HG02973 (cell line): ENCODE data around the gene TNFSF15.

ENCODE experiments used
- ATAC-seq: cut with Tn5 transposase; IDR thresholded peaks from one replicate; pipeline ENCODE4 v1.9.1; 2021; ENCODE audit warnings: moderate library complexity; ENCODE audit not compliant: unreplicated experiment

The TNFSF15 gene

DNA sequence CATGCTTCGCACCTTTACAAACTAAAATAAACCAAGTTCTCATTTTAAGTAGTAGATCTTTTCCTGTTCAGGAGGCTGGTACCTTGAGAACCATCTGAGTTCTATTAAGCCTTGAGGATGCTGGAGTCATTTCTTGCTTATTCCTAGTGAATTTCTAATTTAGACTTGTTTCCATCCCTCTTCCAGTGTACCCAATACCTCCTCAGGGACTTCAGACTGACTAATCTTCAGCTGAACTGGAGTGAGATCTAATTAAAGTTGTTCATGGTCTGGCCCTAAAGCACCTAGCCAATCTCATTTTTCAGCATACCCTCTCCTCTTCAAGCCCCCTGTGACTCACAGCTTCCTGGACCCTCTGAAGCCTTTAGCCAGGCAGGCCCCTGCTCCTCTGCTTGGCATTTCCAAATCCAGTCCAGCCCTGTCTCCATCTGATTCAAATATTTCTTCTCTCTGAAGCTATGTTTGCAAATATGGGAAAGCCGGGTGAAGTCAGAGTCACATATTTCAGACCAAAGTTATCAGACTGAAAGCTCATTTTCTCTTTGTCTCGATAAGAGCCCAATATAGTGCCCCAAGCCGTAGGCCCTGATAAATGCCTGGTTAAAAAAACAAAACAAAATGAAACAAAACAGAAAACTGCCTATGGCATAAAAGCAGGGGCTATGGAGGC is 19.4 kb upstream of the TNFSF15 start:
- ATAC-seq: no peak

DNA sequence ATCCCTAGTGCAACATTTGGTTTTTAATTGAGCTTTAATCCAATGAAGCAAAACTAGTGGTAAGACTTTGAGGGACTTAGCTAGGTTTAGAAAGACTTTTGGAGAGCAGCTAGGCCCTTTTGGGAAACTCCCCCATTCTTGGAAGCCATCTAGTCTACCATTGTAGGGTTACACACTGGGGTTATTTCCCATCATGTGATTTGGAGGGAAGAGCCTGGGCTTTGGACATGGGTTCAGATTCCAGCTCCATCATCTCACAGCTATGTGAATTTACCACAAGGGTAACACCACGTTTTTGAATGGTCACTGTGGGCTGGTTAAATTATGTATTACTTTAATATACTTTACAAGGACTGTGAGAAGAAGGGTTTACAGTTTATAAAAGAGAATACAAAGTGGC is 18.3 kb upstream of the TNFSF15 start:
- no peak for ATAC-seq

DNA sequence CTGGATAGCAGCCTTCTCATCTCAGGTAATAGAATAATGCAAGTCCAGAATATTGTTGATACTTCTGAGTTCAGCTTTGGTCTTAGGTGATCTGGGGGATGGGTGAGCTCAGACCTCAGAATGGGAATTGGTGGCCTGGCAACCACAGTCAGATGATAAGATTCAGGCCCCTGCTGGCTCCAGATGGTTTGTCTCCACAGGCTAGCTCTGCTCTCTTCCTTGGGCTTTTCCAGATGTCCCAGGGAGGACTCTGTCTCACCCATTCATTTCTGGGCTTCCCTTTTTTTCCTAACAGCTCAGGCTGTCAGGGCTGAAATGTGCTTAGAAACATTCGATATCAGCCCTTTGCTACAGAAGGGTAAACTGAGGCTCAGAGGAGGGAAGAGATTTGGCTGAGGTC is 17.6 kb upstream of the TNFSF15 start:
- no peak for ATAC-seq

DNA sequence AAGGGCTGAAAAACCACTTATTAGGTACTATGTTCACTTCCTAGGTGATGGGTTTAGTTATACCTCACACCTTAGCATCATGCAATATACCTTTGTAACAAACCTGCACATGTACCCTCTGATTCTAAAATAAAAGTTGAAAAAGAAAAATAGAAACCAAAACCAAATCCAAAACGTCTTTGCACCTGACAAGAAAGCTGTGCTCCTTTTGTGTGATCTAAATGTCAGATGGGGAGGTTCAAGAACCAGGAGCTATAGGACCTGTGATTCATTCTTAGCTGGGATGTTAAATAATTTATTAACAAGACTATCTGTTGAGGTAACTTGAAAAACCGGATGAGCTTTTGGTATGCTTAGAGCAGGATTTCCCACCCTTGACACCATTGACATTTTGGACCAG is 16.9 kb upstream of the TNFSF15 start:
- no peak for ATAC-seq

DNA sequence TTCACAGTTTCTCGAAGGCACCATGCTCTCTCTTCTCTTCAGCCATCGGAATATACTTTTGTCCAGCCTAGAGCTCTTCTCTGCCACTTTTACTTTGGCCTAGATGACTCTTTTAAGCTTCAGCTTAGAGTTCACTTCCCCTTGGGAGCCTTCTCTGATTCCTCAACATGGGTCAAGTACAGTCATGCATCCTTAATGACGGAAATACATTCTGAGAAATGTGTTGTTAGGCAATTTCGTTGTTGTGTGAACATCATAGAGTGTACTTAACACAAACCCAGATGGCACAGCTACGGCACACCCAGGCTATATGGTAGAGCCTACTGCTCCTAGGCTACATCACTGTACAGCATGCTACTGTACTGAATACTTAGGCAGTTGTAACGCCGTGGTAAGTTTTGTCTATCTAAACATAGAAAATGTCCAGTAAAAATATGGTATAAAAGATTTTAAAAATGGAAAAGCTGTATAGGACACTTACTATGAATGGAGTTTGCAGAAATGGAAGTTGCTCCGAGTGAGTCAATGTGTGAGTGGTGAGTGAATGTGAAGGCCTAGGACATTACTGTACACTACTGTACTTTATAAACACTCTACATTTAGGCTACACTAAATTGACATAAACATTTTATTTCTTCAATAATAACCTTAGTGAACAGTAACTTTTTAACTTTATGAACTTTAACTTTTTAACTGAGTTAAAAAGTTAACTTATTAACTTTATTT is 15.1 kb upstream of the TNFSF15 start:
- no peak for ATAC-seq

DNA sequence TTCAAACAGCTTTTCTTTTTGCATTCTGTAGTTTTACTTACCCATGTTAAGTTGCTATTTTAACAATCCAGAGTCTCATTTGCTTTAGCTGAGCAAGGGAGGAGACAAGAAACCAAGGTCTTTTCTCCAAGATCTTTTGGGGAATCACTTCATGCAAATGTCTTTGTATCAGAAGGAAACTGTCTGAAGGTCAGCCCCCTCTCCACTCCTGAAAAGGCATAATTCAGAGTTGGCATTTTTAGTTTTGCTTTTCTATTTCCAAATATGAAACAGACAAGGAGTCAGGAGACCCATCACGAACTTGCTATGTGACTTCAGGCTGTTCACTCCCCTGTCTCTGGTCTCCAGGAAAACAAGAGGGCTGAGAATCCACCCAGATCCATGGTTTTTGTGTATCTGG is 12.3 kb upstream of the TNFSF15 start:
- ATAC-seq: no peak

DNA sequence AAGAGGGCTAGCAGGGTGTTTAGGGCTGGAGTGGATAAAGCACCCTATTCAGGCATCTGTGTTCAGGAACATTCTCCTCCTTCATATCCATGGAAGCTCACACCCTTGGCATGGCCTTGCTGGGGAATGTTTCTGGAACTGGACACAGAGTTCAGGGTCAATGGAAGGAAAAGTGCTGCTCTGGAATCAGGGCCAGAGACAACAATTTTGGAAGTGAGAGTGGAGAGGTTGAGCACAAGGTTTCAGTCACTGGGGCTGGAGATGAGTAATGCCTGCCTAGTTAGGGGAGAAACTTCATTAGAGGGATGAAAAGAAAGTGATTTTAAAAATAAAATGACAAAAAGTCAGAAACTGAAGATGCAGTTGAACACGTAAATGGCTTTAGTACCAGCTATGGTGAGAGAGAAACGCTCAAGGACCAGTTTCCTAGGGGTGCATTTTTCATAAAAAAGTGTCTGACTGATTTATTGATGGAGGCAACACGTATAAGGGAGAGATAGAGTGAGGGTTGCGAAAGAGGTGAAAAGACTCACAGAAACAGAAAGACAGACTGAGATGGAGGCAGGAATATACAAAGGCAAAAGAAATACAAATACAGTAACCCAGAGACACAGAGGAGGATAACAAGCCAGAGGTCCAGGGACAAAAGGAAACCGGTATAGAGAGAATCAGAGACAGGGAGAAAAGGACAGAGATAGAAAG is 8.0 kb upstream of the TNFSF15 start:
- no peak for ATAC-seq

DNA sequence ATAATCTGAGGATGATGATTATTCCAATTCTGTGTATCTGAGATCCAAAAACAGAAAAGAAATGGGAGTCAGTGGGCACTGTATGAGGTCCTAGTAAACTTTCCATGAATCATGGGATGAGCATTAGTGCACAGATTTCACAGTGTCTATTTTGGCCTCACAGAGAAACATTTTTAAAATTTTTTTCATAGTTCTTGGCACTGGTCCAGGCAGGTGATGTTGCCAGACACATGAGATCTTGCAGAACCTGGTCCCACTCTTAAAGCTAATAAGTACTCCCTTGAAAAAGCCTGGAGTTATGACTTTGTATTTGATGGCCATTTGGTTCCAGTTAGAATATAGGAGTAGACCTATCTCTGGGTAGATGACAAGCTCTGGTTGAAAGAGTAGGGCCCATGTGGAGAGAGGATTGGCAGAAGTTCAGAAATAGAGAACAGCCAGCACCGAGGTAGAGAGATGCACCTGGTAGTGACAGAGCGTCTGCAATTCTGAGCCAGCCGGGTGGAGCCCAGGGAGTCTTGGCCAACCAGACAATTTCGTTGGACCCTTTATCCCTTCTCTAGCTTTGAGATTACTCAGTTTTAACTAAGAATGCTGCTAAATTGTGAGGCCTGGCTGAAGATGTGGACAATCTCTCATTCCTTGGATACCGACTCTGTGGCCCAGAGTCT is 6.3 kb upstream of the TNFSF15 start:
- no peak for ATAC-seq

DNA sequence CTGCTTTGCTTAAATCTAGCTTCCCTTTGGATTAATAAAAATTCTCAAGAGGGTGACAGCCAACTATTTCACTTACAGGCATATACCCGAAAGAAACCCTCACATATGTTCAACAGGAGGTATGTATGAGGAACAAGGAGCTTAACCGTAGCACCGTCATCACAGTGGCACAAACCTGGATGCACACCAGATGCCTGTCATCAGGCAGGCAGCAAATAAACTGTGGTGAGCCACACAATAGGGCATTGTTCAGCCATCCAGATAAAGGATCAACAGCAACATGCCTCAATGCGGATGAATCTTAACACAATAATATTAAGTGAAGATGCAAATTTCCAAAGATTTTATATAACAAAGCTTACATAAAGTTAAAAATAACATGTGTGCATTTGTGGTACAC is 5.5 kb upstream of the TNFSF15 start:
- no peak for ATAC-seq

DNA sequence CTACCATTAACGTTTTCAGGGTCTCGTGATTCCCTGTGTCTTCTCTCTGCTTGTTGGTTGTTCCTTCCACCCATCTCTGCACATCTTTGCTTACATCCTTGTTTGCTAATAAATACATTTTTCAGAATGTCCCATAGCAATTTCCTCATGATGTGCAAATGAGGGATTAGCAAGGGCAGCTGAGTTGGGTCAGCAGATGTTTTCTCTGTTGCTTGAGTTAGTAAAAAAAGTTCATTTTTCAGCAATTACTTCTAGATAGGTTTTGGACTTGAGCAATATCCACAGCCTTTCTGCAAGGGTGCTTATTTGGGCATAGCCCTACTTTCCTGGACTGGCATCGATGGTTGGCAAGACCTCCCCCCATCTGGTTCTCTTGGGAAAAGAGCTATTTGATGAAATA is 4.8 kb upstream of the TNFSF15 start:
- no peak for ATAC-seq

DNA sequence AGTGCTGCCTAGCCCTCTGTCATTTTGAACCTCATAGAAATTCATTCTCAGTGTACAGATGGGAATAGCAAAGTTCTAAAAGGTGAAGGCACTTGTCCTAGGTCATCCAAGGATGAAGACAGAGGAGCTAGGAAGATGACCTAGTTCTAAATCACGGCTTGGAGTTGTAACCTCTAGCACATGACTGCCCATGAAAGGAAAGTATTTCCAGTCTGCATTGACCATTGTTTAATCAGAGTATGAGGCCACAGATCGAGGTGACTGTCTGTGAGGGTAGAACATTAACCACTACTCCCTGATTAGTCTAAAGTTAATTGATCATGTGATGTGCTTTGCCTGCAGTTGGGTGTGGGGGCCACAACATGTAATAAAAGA is 674 bp upstream of the TNFSF15 start:
- peak; percentile 45 for ATAC-seq

DNA sequence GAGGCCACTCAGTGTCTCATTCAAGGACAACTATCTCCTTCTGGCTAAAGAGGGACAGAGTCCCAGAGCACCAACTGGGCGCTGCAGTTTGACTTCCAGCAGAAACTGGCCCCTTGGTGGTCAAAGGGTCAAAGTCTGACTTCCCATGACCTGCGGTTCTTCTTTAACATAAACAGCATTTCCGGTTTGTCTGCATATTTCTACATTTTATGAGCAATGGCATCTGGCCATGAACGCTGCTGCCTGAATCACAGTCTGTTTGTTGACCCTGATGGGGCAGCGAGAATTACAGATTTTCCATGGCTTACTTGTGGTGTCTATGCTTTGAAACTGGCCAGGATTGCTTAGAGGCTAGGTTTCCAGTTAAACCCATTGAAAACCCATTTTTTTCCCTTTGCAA is 1.3 kb downstream of the TNFSF15 start:
- ATAC-seq: no peak

DNA sequence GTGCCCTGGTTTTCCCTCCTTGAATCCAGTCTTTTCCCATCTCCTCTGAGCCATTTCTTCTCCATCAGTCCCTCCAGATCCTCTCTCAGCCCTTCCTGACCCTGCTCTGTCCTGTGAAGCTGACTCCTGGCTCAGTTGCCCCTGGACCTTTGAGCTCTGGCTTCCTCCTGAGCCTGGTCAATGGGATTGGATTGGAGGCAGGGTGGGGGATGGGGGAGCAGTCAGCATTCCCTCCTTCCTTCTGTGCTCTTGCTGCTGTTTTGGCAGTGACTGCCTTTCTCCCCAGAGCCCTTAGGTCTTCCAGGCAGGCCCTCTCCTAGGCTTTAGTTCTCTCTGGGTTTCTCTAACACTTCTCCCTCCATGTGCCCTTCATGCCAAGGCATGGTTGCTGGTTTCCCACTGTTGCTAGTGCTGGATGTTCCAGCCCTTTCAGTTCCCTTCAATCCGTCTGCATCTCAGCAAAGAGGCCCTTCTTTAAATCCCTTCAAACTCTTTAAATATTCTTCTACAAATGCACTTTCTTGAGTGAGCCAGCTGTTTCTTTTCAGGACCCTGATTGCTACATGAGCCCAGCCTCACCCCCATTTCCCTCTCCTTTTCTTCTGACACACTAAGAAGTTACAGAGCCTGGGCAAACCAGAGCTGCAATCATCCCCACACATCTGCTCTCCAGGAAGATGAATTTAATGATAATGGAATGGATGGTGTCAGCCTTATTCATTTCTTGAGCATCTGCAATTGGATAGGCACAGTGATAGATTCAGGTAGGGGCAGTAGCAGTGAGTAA is 2.2 kb downstream of the TNFSF15 start:
- no peak for ATAC-seq

DNA sequence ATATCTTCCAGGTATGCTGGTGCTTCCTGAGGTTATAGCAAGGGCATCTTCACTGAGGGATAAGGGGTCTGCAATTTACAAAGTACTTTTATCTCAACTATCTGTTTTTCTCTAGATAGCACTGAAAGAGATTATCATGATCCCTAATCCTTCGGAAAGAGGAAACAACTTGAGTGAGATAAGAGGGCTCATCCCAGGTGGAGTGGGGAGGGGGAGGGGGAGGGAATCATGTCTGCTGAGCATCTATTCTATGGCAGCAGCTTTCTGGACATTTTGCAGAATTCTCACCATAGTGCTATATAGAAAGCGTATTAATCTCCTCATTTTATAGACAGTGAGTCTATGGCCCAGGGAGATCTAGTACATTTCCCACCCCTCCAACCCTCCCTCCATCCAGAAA is 5.9 kb downstream of the TNFSF15 start:
- ATAC-seq: no peak

DNA sequence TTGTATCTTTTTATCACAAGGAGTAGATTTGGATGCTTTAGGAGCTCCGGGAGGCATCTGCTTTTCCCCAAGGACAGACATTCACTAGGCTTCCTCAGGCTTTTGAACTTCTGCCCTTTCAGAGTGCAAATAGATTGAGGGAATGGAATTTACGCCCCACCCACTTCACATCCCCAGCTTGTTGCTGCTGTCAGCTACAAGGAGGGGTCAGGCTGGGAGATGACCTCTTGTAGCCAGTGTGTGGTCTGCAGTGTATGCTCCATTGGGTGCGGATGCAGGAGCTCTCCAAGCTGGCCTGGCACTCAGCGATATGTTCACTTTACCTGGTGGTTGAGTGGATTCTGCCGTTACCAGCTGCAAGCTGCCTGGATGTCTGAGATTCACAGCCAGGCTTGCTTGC is 6.4 kb downstream of the TNFSF15 start:
- no peak for ATAC-seq

DNA sequence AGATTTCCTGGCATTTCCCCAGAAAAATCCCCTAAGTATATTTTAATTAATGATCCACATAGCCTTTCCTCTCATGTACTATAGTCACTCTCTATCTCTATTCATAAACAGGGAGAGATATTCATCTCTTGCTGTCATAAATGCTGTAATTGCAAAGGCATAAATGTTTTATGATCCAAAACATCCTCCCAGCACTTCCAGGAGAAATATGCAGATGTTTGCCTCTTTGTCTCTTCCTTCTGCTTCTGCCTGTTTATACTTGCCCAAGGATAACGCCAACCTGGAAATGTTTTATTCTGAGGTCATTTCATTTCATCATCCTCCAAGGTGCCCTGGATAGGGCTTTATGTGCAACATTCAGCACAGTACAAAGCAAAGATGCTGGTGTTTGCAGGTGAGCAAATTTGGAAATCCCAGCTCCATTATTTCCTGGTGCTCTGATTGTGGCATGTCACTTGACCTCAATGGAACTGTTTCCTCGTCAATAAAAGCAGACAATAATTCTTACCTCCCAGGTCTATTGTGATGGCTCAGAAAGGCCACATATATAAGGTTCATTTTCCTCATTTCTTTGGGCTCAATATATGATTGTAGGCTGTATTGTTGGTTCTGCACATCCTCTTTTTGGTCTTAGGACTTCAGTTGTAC is 6.9 kb downstream of the TNFSF15 start:
- no peak for ATAC-seq

DNA sequence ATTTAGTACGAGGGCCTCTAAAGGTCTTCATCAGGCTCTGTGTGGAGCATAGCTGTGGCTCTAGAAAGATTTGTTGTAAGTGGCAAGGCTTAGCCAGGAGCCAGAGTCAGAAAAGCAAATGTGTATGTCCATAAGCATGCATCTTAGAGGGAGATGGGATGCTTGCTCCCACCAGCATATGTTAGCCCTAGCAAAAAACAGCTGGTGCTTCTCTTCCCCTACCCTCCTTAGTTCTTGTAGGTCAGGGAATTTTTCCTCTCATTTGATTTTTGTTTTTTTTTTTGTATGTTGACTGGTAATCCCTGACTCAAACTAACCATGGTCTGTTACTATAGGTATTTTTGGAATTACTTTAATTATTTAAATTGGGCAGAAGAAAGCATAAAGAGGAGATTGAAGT is 7.7 kb downstream of the TNFSF15 start:
- no peak for ATAC-seq

DNA sequence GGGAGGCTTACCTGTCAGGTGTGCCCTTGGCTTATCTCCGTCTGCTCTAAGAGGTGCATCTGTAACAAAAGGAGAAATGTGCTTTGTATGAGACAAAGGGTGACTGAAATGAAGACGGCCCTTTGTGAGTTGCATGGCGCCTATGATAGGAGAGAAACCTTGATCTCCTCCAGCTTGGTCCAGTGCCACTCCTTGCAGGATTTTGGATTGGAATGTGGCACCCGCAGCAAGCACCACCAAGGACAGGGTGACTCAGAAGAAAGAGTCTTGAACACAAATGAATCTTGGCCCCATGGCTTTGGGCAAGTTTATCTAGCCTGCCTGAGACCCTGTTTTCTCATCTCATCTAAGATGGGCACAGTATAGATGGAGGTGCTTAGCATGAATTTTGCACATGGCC is 13.4 kb downstream of the TNFSF15 start:
- ATAC-seq: no peak

DNA sequence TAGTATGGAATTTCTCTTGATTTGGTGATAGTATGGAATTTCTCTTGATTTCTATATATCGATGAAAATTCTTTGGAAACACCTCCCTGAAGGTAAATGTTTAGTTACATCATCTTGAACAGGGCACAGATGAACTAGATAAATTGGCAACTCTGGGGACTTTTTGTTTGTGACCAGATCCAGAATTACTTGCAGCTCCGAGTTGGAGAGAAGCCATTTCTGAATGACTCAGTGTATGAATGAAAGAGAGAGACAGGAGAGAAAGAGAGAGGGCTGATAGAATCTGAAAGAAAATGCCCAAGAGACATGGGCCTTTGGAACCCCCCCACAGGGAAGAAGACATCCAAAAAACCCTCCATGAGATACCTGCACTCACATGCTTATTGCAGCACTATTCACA is 14.1 kb downstream of the TNFSF15 start:
- ATAC-seq: no peak

DNA sequence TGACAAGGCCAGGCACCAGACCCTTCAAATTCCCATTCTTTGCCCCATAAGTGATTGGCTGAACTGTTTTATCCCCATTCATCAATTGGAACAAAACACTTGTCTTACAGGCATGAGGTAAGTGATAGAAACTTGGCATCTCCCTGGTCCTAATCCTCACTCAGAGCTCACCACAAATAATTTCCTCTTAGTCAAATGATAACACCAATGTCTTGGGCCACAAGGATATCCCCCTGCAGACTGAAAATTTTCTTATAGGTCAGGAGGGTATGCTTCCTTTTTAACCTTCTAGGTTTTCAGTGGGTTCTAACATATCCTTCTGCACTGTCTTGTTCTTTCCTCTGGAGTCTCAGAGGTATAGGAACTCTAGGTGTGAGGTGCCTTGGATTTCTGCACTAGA is 14.5 kb downstream of the TNFSF15 start:
- ATAC-seq: no peak

DNA sequence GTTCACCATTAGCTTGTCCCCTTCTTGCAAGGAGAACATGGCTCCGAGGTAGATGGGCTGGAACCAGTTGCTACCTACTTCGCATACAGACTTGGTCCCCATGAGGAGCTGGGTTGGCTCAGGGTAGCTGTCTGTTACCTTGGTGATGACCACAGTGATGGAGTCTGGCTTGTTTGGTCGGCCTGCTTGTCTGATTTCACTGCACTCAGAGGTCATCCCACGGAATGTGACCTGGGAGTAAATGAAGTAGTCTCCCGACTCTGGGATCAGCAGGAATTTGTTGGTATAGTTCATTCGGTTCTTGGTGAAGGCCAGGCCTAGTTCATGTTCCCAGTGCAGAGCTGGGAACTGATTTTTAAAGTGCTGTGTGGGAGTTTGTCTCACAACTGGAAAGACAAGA is 15.3 kb downstream of the TNFSF15 start:
- no peak for ATAC-seq
